Activated CD4-positive, alpha-beta T cell treated with anti-CD3 and anti-CD28 coated beads for 4 hours (primary cell): ENCODE data around the gene VBP1.
A peak's percentile ranks its signal among the peaks of the same experiment; 100 is the strongest.
"Not testable (repeated sequence)": the region's sequence is repeated elsewhere in the genome, so short reads cannot be mapped to it uniquely, and the experiment has no call there.

ENCODE experiments used
- DNase-seq, 2 donors: peaks; one replicate each; pipeline ENCODE4 v3.0.0-alpha.2; 2020

VBP1 gene, protein sequence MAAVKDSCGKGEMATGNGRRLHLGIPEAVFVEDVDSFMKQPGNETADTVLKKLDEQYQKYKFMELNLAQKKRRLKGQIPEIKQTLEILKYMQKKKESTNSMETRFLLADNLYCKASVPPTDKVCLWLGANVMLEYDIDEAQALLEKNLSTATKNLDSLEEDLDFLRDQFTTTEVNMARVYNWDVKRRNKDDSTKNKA

DNA sequence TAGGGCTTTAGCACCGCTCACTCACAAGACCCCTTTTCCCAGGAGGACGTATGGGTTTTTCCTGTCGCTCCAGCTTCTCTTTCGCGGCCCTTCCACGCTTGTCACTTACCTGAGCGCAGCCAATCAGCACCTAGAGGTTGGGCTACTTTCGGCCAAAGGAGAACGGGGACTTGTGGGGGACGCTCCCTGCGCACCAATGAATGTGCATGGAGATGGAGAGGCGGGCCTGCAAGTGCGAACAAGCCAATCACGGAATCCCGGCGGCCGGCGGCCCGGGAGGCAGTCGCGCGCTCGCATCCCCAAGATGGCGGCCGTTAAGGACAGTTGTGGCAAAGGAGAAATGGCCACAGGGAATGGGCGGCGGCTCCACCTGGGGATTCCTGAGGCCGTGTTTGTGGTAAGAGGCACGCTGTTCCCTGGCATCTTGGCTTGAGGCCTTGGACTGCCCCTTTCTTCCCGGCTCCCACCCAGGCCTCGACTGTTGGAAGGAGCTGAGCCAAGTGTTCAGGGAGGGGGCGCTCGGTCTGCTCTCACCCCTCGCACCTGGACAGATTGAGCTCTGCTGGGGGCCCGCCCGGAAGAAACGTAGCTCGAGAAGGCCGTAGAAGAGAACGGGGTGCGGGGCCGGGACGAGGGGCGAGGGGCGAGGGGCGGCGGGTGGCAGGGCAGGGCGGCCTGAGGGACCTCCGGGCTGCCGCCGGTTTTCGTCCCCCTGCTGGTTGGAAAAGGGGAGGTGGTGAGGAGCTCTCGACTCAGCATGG lies at the start of gene VBP1:
TSS of gene VBP1 (plus strand) at position 282 of the 761 bp plus-strand sequence. CDS start at position 305, 23 bp downstream.
- DNase-seq: peak; percentile 78 to 84

DNA sequence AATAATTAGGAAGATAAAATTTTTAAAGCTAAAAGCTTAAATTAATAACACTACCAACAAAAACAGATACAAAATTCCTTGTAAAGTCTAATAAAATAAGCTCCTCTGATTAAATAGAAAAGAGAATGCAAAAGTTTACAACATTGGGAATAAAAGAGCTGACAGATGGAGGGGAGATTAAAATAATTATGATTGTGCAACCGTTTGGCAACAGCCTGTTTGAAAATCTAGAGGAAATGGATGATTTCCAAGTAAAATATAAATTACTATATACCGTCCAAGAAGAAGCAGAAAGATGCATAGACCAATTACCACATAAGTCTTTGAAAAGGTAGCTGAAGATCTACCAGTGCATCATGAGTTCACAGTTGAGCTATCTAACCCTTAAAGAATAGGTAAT lies 46.4 kb upstream of the VBP1 start:
- DNase-seq: no peak

DNA sequence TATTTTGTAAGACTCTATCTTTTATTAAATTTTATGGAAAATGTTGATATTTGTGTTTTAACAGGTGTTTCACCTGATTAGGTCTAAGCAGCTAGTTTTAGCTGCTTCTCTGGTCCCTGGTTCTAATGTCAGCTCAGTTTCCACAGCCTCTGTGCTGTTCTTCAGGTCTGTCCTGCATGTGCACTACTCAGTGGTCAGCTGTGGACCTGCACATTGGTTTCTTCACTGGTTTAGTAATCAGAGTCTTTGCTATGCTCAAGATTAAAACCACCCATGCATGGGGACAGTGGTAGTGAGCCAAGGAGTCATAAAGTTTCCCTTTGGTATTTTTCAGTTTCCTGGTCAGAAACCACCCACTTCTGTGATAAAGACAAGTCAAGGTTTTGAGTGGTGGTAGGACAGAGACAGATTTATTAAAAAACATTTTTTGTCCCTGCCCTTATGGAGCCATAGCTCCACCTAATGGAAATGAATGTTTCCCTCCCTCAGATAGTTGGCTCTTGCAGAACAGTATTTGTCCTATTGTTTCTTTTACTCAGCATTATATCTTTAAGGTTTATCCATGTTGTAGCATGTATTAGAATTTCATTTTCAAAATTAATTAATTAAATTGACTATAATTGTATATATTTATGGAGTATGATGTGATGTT lies 36.8 kb upstream of the VBP1 start:
- DNase-seq: no peak

DNA sequence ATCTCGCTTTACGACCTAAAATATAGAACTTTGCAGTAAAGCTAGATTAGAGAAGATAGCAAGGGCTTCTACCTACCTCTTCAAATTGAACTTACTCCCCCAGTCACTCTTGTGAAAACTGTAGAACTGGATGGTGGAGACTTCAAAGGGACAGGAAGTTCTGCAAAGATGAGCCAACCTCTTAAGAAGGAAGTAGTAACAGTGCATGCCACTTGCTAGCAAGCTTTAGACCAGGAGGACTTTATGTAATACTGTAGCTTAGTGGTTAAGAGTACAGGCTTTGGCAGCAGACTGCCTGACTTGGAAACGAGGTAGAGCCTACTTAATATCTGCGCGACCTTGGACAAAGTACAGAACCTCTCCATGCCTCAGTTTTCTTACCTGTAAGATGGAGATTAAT lies 27.5 kb upstream of the VBP1 start:
- DNase-seq: peak; percentile 2 to 3

GRCh38 chrX:155211208-155211607 lies 5.1 kb upstream of the VBP1 start:
- DNase-seq: no peak

DNA sequence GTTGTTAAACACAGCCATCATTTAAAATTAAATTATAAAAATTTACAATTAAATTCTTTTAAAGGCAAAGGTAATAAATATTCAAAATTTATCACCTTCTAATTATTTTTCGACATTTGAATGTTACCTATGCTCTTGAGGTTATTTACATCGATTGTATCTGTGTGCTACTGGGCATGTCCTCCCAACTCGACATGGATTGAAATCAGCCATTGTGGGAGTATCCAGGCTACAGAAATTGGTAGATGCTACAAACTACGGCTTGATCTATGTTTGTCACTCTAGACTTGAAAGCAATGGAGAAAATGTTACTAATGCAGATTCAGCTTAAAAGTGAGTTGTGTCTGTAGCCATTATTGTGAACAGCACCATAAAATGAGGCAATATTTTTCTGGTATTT lies 2.5 kb upstream of the VBP1 start:
- no peak for DNase-seq

- DNase-seq: no peak
Observed at GRCh38 chrX:155215443-155216178, 649 bp upstream of the VBP1 start.

GRCh38 chrX:155216940-155217440 lies 730 bp downstream of the VBP1 start:
- DNase-seq: no peak

GRCh38 chrX:155218777-155219176 lies 2.5 kb downstream of the VBP1 start:
- no peak for DNase-seq

GRCh38 chrX:155221351-155221750 lies 5.1 kb downstream of the VBP1 start:
- DNase-seq: no peak

DNA sequence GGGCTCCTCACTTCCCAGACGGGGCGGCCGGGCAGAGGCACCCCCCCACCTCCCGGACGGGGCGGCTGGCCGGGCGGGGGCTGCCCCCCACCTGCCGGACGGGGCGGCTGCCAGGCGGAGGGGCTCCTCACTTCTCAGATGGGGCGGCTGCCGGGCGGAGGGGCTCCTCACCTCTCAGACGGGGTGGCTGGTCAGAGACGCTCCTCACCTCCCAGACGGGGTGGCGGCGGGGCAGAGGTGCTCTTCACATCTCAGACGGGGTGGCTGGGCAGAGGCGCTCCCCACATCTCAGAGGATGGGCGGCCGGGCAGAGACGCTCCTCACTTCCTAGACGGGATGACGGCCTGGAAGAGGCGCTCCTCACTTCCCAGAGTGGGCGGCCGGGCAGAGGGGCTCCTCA lies 7.5 kb downstream of the VBP1 start:
- DNase-seq: not testable (repeated sequence)

- DNase-seq: no peak
Observed at GRCh38 chrX:155225774-155226173, 9.5 kb downstream of the VBP1 start.

- no peak for DNase-seq
Observed at GRCh38 chrX:155231163-155231562, 14.9 kb downstream of the VBP1 start.

DNA sequence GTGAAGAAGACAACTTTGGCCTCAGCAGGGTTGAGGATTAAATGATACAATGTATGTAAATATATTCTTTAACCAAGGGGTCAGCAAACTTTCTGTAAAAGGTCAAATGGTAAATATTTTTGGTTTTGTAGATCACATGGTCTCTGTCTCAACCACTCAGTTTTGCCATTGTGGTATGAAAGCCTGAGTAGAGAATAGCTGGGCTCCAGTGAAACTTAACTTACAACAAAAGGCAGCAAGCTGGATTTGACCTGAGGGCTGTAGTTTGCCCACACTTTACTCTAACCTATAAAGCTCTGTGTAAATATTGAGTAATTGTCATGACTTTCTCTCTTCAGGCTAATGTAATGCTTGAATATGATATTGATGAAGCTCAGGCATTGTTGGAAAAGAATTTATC lies 19.6 kb downstream of the VBP1 start:
- DNase-seq: no peak

- DNase-seq: no peak
Observed at GRCh38 chrX:155237719-155238118, 21.5 kb downstream of the VBP1 start.

DNA sequence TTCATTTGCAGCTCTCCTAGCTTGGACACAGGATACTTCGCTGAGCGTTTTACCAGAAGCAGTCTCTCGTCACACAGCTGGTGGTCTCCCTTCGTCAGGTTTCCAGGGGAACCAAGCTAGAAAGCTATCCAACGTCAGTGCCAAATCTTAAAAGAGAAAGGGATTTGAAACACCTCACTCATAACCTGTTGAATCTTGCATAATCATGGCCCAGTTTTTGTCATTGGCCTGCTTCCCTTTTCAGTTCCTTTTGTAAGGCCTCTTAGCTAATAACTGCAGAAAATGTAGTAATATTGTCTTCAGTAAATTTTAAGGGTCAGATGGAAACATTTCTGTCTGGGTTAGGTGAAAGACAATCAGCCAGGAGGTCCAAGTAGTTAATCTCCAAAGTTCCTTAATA lies 26.0 kb downstream of the VBP1 start:
- no peak for DNase-seq

DNA sequence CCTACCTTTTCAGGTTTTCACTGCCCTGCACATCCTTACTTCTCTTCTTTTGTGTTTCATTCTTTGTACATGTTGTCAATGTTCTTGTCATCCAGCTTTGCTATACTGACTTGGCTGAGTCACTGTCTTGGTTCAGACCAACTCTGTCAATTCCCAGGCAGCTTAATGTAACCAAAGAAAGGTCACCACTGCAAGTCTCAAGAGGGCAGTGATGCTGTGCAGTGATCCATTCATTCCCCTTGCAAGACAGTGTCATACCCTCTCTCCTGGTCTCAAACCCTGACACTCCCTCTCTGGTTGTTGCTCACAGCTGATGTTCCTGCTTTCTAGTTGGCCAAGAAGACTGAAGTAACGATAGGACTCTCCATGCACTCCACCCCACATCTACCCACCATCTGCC lies 30.5 kb downstream of the VBP1 start:
- no peak for DNase-seq

- DNase-seq: no peak
Observed at GRCh38 chrX:155247497-155247896, 31.2 kb downstream of the VBP1 start.

DNA sequence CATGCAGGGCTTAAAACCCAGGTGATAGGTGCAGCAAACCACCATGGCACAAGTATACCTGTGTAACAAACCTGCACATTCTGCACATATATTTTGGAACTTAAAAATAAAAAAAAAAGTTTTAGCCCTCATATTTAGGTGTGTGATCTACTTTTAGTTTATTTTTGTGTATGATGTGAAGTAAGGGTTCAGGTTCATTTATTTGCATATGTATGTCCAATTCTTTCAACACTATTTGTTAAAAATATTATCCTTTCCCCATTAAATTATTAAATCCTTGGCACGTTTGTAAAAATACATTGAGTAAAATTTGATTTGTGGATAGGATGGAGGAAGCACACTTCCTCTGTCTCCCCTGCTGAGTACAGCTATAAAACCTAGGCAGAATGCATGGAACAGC lies 35.1 kb downstream of the VBP1 start:
- no peak for DNase-seq

GRCh38 chrX:155259752-155260151 lies 43.5 kb downstream of the VBP1 start:
- DNase-seq: no peak

GRCh38 chrX:155262970-155263754 lies 46.9 kb downstream of the VBP1 start:
- no peak for DNase-seq

DNA sequence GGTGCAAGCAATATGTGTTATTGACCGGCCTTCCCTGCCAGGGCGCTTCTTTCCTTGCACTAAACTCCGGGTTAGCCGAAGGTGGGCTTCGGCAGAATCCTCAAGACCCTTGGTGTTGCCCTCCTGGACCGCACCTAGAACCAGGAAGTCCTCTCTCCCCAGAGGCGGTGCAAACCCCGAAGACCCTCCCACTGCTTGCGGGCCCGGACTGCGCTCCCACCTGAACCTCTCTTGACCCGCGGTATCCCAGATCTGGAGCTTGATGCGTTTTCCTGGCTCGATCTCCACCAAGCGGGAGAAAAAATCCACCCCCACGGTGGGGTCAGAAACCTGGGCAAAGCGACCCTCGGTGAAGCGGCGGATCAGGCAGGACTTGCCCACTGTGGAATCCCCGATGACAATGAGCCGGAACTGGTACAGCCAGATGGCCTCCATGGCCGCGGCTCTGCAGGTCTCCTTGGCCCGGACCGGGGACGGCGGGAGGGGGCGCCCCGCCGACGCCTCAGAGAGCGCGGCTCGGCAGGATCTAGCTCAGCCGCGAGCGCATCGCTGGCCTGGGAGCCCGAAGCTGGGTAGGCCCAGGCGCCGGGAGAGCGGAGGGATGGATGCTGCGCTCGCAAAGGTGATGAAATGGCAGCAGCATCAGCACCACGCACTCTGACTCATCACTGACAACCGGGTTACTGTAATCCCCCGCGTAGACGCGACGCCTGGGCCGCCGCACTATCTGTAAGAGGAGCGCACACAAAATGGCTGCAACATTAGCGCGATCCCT lies 47.8 kb downstream of the VBP1 start, which contains the start of gene RAB39B:
TSS of gene RAB39B (minus strand) at position 638 of the 775 bp plus-strand sequence. CDS start at position 435, 203 bp downstream.
- DNase-seq: peak; percentile 70
